K562 (cell line): ENCODE results near the gene FBLN2. TPM values are rescaled to one million over a fixed set of nuclear protein-coding genes. Genes with fewer than 3 reads are reported as not detected.

Experiments
- ATAC-seq: fragments of 200-7000 bp; cut with Tn5 transposase; 3 replicates; pipeline ENCODE4 v1.9.1; 2020; ENCODE audit warnings: moderate library complexity
- BruUV-seq: library from RNA; stranded (reverse); fragments of 400-500 nt; replicated peaks from 2 replicates; lab custom pipeline; 2021; lab: Mats Ljungman, UMichigan
- CTCF ChIA-PET: fragments of 300-600 bp; formaldehyde crosslinking; extraction: SDS; loops from one replicate; lab custom pipeline; 2021; ENCODE audit warnings: low intra/inter-chr PET ratio; lab: Yijun Ruan, JAX
- POLR2A ChIA-PET: fragments of 300-600, 350-650 bp; sonication (Branson Sonifier 250); formaldehyde crosslinking; extraction: SDS; loops from one replicate; lab custom pipeline; 2021; ENCODE audit warnings: antibody characterized with exemption, inconsistent platforms; lab: Yijun Ruan, JAX
- DNase-seq, 4 experiments: peaks; one replicate each; pipeline versions ENCODE4 v3.0.0 to v3.0.0-alpha.2; 2011 to 2018; ENCODE audit warnings: low spot score in 3 of 4, mixed read lengths in 3 of 4; ENCODE audit errors: extremely low read depth in 1 of 4
- FAIRE-seq: peaks from 2 replicates; lab custom pipeline; 2011; peaks lifted over from hg19 to GRCh38; lab: Jason Lieb, UNC
- H2AFZ ChIP-seq: 2 replicates; pipeline ENCODE4 v1.6.0; 2011; ENCODE audit warnings: low read depth, low read length, control low read depth, inconsistent platforms
- H3K27ac ChIP-seq: fragments of 200-600 bp; 3 replicates; pipeline ENCODE4 v1.8.0; 2011; ENCODE audit warnings: low read depth, mild to moderate bottlenecking, control low read depth, inconsistent platforms, low read length, moderate library complexity, mixed read lengths; ENCODE audit errors: extremely low read depth
- H3K27me3 ChIP-seq, 2 experiments: fragments of 300-600 bp in 1 of 2; 2 replicates in 1 of 2; 3 replicates in 1 of 2; pipeline versions ENCODE4 v1.6.0 to v1.8.0; 2011; ENCODE audit warnings: inconsistent platforms in 2 of 2, low read length in 2 of 2, mild to moderate bottlenecking in 1 of 2, mixed read lengths in 1 of 2, moderate library complexity in 1 of 2; ENCODE audit not compliant: control insufficient read depth in 2 of 2, insufficient read depth in 2 of 2
- H3K36me3 ChIP-seq: fragments of 300-600 bp; 3 replicates; pipeline ENCODE4 v1.8.0; 2011; ENCODE audit warnings: mild to moderate bottlenecking, low read length, inconsistent platforms; ENCODE audit not compliant: control insufficient read depth, insufficient read depth
- H3K4me1 ChIP-seq, 2 experiments: fragments of 200-600 bp in 1 of 2; replicated peaks in 1 of 2; 2 replicates in 1 of 2; 3 replicates in 1 of 2; pipeline versions ENCODE4 v1.5.1 to v1.8.0; 2011; ENCODE audit warnings: inconsistent platforms in 2 of 2, low read length in 2 of 2, mild to moderate bottlenecking in 1 of 2, mixed read lengths in 1 of 2, moderate library complexity in 1 of 2; ENCODE audit not compliant: control insufficient read depth in 2 of 2, insufficient read depth in 2 of 2
- H3K4me2 ChIP-seq: 2 replicates; pipeline ENCODE4 v1.6.1; 2011; ENCODE audit warnings: low read length, control low read depth, inconsistent platforms, mixed read lengths; ENCODE audit not compliant: insufficient read depth
- H3K4me3 ChIP-seq: fragments of 200-600 bp; sonication (generic), shearing (Covaris generic); 2 replicates; pipeline ENCODE4 v1.5.1; 2016; ENCODE audit warnings: control low read depth, inconsistent platforms
- H3K79me2 ChIP-seq: fragments of 200-600 bp; 3 replicates; pipeline ENCODE4 v1.8.0; 2011; ENCODE audit warnings: low read length, inconsistent platforms; ENCODE audit not compliant: control insufficient read depth, insufficient read depth
- H3K9ac ChIP-seq, 2 experiments: 2 replicates each; pipeline versions ENCODE4 v1.6.0 to v1.6.1; 2011; ENCODE audit warnings: low read depth in 2 of 2, low read length in 2 of 2, control low read depth in 1 of 2, inconsistent platforms in 1 of 2, mild to moderate bottlenecking in 1 of 2, mixed read lengths in 1 of 2; ENCODE audit not compliant: insufficient read depth in 1 of 2
- H3K9me1 ChIP-seq: one replicate; pipeline ENCODE4 v1.6.0; 2011; ENCODE audit warnings: inconsistent platforms, mild to moderate bottlenecking, low read length, moderate library complexity; ENCODE audit not compliant: control insufficient read depth, insufficient read depth
- H3K9me3 ChIP-seq: replicated peaks from 2 replicates; pipeline ENCODE4 v1.5.1; 2011; ENCODE audit warnings: low read depth, low read length, inconsistent platforms; ENCODE audit not compliant: control insufficient read depth, insufficient read depth
- H4K20me1 ChIP-seq: replicated peaks from 2 replicates; pipeline ENCODE4 v1.6.1; 2011; ENCODE audit warnings: low read length, inconsistent platforms, mixed read lengths; ENCODE audit not compliant: control insufficient read depth, insufficient read depth
- ARHGAP35 ChIP-seq: fragments of 450-650 bp; IDR thresholded peaks from 2 replicates; pipeline ENCODE4 v1.6.1; 2018; ENCODE audit not compliant: partially characterized antibody
- DDX20 ChIP-seq: fragments of 450-650 bp; IDR thresholded peaks from 2 replicates; pipeline ENCODE4 v1.6.1; 2016; ENCODE audit warnings: missing genetic modification characterization, low read depth, mild to moderate bottlenecking, missing compliant biosample characterization, moderate library complexity
- FOXM1 ChIP-seq, 2 experiments: fragments of 450-650 bp in 1 of 2; sonication (generic) in 1 of 2; formaldehyde crosslinking in 1 of 2; IDR thresholded peaks; 2 replicates each; pipeline versions ENCODE4 v1.6.1 to v1.9.0; 2017 to 2022; ENCODE audit warnings: low read depth in 2 of 2, mild to moderate bottlenecking in 2 of 2, missing genetic modification reagents in 1 of 2, moderate library complexity in 1 of 2
- LARP7 ChIP-seq: fragments of 450-650 bp; IDR thresholded peaks from 2 replicates; pipeline ENCODE4 v1.6.1; 2016
- MBD2 ChIP-seq: sonication (generic); IDR thresholded peaks from 2 replicates; pipeline ENCODE4 v1.6.1; 2016; ENCODE audit warnings: low read depth, borderline replicate concordance
- NEUROD1 ChIP-seq: fragments of 150-350 bp; IDR thresholded peaks from 2 replicates; pipeline ENCODE4 v1.6.1; 2014; ENCODE audit warnings: borderline replicate concordance, low read length, low read depth; ENCODE audit not compliant: partially characterized antibody
- PCBP2 ChIP-seq: fragments of 200-400 bp; formaldehyde crosslinking; IDR thresholded peaks from 2 replicates; pipeline ENCODE4 v1.6.1; 2018; ENCODE audit warnings: low read length, low read depth, mild to moderate bottlenecking, moderate library complexity; ENCODE audit not compliant: poor library complexity, severe bottlenecking
- SPI1 ChIP-seq: IDR thresholded peaks from 2 replicates; pipeline ENCODE4 v1.6.1; 2011; ENCODE audit warnings: low read depth, low read length, control low read depth, borderline replicate concordance
- SREBF2 ChIP-seq: sonication (generic); formaldehyde crosslinking; IDR thresholded peaks from 2 replicates; pipeline ENCODE4 v1.4.0; 2020; ENCODE audit warnings: mild to moderate bottlenecking, missing genetic modification reagents
- ZNF133 ChIP-seq: fragments of 250-450 bp; sonication (Bioruptor Pico); IDR thresholded peaks from 2 replicates; pipeline ENCODE4 v1.4.0; 2020; ENCODE audit warnings: mild to moderate bottlenecking
- ZNF507 ChIP-seq: conservative IDR thresholded peaks from 2 replicates; pipeline ENCODE4 v1.6.1; 2017; ENCODE audit warnings: missing genetic modification characterization, missing compliant biosample characterization
- ZNF551 ChIP-seq: fragments of 250-450 bp; sonication (Bioruptor Pico); IDR thresholded peaks from 2 replicates; pipeline ENCODE4 v1.5.0; 2021; ENCODE audit warnings: mild to moderate bottlenecking, moderate library complexity
- ZNF57 ChIP-seq: fragments of 450-650 bp; formaldehyde crosslinking; IDR thresholded peaks from 2 replicates; pipeline ENCODE4 v1.4.0; 2020; ENCODE audit warnings: mild to moderate bottlenecking, moderate library complexity
- ZNF696 ChIP-seq: fragments of 250-450 bp; sonication (Bioruptor Pico); conservative IDR thresholded peaks from 2 replicates; pipeline ENCODE4 v1.4.0; 2020; ENCODE audit warnings: mild to moderate bottlenecking, moderate library complexity
- ZNF77 ChIP-seq: fragments of 250-450 bp; sonication (Bioruptor Pico); IDR thresholded peaks from 2 replicates; pipeline ENCODE4 v1.5.0; 2020
- WGBS: fragments of 100-300 bp; shearing (Covaris generic); methylation state at CpG from one replicate; pipeline ENCODE4 v1.1.6; 2016; ENCODE audit warnings: low coverage, mixed read lengths; ENCODE audit not compliant: insufficient coverage; ENCODE audit errors: missing lambda C conversion rate; 5-methylcytosine and 5-hydroxymethylcytosine counted together
- in situ Hi-C: fragments of 300-500 bp; cut with MboI; formaldehyde crosslinking; loops from 4 replicates; pipeline ENCODE4 v1.15.0; 2018; ENCODE audit warnings: inconsistent platforms, mixed read lengths
- intact Hi-C: fragments of 100-400 bp; cut with micrococcal nuclease; formaldehyde crosslinking; loops from 2 replicates; pipeline ENCODE4 v1.14.2; 2022
- polyA plus RNA-seq, 8 experiments: library from polyadenylated mRNA; depleted of rRNA in 4 of 8; stranded (reverse) in 5 of 8; unstranded in 3 of 8; fragments of >200 nt; fragmentation: Nextera tagmentation in 2 of 8; fragmentation: Illumina TruSeq in 1 of 8; extraction: Ambion mirVana in 2 of 8; extraction: Trizol in 1 of 8; gene quantifications; 2 replicates each; pipeline versions ENCODE4 v1.2.1 to v1.2.3, GENCODE V29; 2011 to 2014; ENCODE audit warnings: inconsistent platforms in 1 of 8, missing spikeins in 1 of 8
- total RNA-seq, 7 experiments: library from RNA; depleted of rRNA in 6 of 7; stranded (reverse); fragments of >200 nt in 6 of 7; fragmentation: Illumina TruSeq in 2 of 7; extraction: Trizol in 2 of 7; gene quantifications; 2 replicates each; pipeline versions ENCODE4 v1.2.1 to v1.2.3, GENCODE V29; 2011 to 2021; ENCODE audit warnings: low replicate concordance in 1 of 7
- TF ChIP-seq, protein P1 (sequence below): fragments of 200-800 bp; sonication (Bioruptor generic); IDR thresholded peaks from 2 replicates; pipeline ENCODE4 v1.6.1; 2017; ENCODE audit warnings: missing genetic modification characterization, missing compliant biosample characterization
- TF ChIP-seq, protein P2 (sequence below): fragments of 250-450 bp; sonication (Bioruptor Pico); IDR thresholded peaks from 2 replicates; pipeline ENCODE4 v1.4.0; 2020; ENCODE audit warnings: borderline replicate concordance

Gene FBLN2
- total and polyA plus RNA-seq, 9 of the 15 experiments (the other 6 are each of a cell fraction or from before 2014, with no cell fraction given), result 0.03 to 0.10 (median 0.04) TPM; not detected in 6

GRCh38 chr3:13525827-13526625 is 22.9 kb upstream of the FBLN2 start:
- BruUV-seq, result no TSS peak
- CTCF ChIA-PET, result no interaction called here

More at GRCh38 chr3:13525827-13526625, 22.9 kb upstream of the FBLN2 start:
- in situ Hi-C loops, result no loop called here
- Histone ChIP-seq H3K4me3 (no peak overlapping the region), H2AFZ (no peak overlapping the region), H3K27ac (no peak overlapping the region), H3K9me3 (no peaks in the 10 kb centered on the region), H4K20me1 (peaks cover 5% of the 10 kb centered on the region; the same call in 1 of the 2 replicates), H3K79me2 (no peaks in the 10 kb centered on the region), H3K4me2 (no peak overlapping the region), H3K4me1 (0 out of 5 replicates have a peak, but pooled peaks cover 0 to 3% of the 10 kb centered on the region in 2 experiments), H3K27me3 (peaks cover 51 to 64% of the 10 kb centered on the region in 2 experiments), H3K36me3 (no peaks in the 10 kb centered on the region), H3K9me1 (no peaks in the 10 kb centered on the region), H3K9ac (no peak overlapping the region; a peak in 1 of 4 replicates)
- FAIRE-seq, result no peak
- intact Hi-C loops, result no loop called here
- TF ChIP-seq ZNF133 (CRISPR knock-in tag) (no peak), ZNF551 (CRISPR knock-in tag) (no peak), ZNF696 (CRISPR knock-in tag) (no peak), LARP7 (no peak), ZNF77 (CRISPR knock-in tag) (no peak), MBD2 (no peak), PCBP2 (no peak), SPI1 (no peak), ARHGAP35 (no peak), DDX20 (tag) (no peak), ZNF507 (tag) (no peak), ZNF57 (CRISPR knock-in tag) (no peak), FOXM1 (IDR thresholded peaks at IDR 0.05; ENCODE audit: low read depth) (no peak), FOXM1 (CRISPR knock-in tag; IDR thresholded peaks at IDR 0.05; ENCODE audit: low read depth) (no peak), SREBF2 (no peak), NEUROD1 (no peak)
- TF ChIP-seq, protein P1, sequence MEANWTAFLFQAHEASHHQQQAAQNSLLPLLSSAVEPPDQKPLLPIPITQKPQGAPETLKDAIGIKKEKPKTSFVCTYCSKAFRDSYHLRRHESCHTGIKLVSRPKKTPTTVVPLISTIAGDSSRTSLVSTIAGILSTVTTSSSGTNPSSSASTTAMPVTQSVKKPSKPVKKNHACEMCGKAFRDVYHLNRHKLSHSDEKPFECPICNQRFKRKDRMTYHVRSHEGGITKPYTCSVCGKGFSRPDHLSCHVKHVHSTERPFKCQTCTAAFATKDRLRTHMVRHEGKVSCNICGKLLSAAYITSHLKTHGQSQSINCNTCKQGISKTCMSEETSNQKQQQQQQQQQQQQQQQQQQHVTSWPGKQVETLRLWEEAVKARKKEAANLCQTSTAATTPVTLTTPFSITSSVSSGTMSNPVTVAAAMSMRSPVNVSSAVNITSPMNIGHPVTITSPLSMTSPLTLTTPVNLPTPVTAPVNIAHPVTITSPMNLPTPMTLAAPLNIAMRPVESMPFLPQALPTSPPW (CRISPR knock-in tag), result no peak
- TF ChIP-seq, protein P2, sequence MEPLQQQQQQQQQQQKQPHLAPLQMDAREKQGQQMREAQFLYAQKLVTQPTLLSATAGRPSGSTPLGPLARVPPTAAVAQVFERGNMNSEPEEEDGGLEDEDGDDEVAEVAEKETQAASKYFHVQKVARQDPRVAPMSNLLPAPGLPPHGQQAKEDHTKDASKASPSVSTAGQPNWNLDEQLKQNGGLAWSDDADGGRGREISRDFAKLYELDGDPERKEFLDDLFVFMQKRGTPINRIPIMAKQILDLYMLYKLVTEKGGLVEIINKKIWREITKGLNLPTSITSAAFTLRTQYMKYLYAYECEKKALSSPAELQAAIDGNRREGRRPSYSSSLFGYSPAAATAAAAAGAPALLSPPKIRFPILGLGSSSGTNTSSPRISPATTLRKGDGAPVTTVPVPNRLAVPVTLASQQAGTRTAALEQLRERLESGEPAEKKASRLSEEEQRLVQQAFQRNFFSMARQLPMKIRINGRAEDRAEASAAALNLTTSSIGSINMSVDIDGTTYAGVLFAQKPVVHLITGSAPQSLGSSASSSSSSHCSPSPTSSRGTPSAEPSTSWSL (CRISPR knock-in tag), result no peak
- POLR2A ChIA-PET, result interaction anchor here (0.7 to 1.7 kb wide), 4 partner anchors 8 to 14 kb away, joined by 3 to 4 read pairs (median 4); no protein-coding TSS in a partner anchor
- WGBS, result 8% methylated on average over 19 of the region's 20 CpGs
- no peak for ATAC-seq
- DNase-seq, result no peak
